GM18868 (cell line): ENCODE measurements around the gene MCAT.

Experiments used
- ATAC-seq: cut with Tn5 transposase; IDR thresholded peaks from one replicate; pipeline ENCODE4 v1.9.1; 2021; ENCODE audit warnings: mild to moderate bottlenecking, moderate library complexity; ENCODE audit not compliant: unreplicated experiment

MCAT gene

DNA sequence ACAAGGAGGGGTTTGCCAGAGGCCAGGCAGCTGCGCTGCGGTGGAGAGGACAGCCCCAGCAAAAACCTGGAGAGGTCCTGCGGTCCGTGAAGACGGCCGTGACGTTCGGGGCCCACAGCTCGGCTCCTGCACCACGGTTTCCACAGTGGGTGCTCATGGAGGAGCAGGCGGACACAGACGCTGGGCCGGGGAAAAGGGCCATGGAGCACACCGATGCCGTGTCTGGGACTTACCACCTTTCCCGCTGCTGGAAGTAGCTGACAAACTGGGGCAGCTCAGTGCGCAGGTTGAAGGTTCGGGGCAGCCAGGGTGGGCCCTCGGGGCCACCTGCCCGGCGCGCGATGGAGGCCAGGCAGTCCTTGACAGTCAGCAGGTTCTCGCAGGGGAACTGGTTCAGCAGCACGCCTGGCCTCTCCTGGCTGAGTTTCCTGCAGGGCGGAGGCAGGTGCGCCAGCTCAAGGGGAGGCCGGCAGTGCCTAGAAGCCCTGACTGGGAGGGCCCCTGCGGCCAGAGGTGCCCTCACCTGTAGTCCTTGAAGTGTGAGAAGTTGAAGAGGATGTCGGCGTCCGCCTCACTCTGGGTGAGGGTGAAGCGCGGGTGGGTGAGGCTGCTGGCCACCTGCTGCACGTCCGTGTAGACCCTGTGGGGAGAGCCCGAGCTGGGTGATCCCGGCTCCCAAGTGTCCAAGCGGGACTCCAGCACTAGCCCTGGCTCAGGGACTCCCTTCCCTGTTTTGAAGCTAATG is 30.9 kb upstream of the MCAT start:
- no peak for ATAC-seq

- ATAC-seq = no peak
Observed at GRCh38 chr22:43173566-43173965, 30.4 kb upstream of the MCAT start.

- ATAC-seq = no peak
Observed at GRCh38 chr22:43172191-43172590, 29.0 kb upstream of the MCAT start.

DNA sequence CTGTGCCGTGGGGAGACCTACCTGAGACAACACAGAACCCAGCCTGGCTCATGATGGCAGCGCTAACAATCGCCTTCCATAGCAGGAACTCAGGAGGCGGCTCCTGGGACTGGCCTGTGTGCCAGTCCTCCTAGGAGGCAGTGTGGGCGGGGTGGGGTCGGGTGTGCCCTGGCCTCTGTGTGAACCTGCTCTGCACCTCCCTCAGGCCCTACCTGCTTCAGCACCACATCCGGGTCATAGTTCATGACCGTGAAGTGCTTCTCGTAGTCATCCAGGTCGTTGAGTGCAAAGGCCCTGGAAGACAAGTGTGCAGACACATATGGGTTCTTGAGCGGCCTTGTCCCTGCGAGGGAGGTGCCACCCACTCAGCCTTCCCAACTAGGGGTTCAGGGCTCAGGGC is 28.4 kb upstream of the MCAT start:
- no peak for ATAC-seq

- no peak for ATAC-seq
Observed at GRCh38 chr22:43171019-43171491, 27.9 kb upstream of the MCAT start.

- ATAC-seq = no peak
Observed at GRCh38 chr22:43170131-43170480, 26.9 kb upstream of the MCAT start.

GRCh38 chr22:43169310-43170130 is 26.3 kb upstream of the MCAT start:
- no peak for ATAC-seq

DNA sequence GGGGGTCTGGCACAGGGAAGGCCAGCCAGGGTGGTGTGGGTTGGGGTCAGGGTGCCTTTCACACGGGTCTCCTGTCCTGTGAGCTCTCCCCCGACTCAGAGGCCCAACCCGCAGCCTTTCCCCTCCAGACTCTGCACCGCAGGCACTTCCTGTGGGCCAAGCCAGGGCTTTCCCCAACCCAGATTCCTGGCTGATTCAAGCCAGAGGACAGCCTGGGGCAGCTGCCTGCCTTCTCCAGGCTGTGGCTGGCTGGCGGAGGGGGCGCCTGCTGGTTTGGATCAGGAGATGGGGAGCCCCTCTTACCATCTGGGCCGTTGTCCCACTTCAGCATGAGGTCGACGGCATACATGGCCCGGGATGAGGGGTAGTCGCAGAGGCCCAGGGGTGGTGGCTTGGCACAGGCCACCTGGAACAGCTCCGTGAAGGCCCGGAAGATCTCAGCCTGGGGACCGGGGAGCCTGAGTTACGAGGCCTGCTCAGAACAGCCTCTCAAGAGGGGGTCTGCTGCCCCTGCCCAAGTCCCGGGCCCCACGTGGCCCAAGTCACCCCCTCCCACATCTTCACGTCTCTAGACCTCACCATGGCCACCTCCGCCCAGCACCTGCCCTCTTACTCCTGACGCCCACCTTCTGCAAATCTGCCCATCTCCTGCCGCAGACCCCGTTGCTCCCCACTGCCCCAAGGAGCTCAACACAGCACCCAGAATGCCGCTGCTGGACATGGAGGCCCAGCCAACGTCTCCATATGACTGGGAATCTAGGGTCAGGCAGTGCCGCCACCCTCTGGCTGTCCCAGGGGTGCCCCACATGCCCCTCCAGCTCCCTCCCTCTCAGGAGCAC is 25.5 kb upstream of the MCAT start:
- no peak for ATAC-seq

DNA sequence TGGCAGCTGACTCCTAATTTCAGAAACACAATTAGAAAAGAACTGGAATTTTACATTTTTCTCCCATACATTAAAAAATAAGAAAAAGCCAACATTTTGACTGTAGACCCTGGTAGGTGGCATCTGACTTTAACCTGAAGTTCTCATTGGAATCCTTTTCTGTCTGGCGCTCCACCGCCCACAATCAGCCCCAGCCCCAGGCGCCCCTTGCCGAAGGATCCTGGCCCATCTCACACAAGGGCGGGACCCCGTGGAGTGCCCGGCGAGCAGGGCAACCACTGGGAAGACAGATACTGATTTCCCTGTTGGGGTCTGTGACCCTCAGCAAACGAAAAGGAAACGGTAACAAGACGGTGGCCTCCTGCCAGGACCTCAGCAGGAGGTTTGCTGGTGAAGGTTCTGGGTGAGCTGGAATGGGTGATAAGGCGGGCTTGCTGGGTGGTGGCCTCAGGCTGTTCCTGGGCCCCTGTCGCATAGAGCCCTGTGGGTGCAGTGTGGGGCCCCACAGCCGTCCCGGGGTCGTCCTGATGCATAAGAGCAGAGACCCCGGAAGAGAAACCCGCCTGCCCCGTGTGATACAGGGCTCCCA is 23.9 kb upstream of the MCAT start:
- no peak for ATAC-seq

GRCh38 chr22:43166132-43166930 is 23.1 kb upstream of the MCAT start:
- no peak for ATAC-seq

DNA sequence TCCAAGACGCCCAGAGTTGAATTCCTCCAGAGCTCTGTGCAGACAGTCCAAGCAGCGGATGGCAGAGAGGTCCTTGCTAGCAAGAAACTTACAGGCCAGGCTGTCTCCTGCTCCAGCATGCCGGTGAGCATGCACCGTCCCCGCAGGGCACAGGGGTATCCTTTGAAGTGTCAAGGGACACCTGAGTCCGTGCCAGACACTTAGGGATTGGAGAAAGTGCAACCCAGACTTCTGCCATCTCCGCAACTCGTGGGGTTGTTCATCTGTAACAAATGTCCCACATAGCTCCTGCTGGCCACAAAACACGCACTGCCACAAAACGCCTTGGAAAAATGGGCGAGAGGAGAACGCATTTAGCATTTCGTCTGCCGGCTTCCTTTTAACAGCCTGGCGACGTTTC is 21.4 kb upstream of the MCAT start:
- ATAC-seq = no peak

- no peak for ATAC-seq
Observed at GRCh38 chr22:43163241-43163795, 20.1 kb upstream of the MCAT start.

DNA sequence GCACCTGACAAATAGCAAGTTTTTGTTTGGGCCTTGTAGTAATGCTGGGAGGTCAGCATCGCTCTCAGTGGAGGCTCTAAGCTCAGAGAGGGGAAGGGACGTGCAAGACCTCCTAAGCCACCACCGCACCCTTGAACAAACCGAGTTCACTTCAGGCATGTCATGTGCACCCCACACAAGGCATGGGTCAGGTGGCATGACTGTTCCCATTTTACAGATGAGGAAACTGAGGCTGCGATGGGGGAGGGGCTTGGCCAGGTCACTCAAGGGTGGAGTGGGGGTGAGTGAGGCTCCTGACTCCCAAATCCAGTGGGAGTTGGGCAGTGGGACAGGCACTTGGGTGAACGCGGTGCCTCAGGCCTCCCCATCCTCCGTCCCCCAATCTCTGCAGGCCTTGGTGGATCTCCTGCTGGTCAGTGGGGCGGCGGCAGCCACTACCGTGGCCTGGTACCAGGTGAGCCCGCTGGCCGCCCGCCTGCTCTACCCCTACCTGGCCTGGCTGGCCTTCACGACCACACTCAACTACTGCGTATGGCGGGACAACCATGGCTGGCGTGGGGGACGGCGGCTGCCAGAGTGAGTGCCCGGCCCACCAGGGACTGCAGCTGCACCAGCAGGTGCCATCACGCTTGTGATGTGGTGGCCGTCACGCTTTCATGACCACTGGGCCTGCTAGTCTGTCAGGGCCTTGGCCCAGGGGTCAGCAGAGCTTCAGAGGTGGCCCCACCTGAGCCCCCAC is 19.4 kb upstream of the MCAT start:
- no peak for ATAC-seq

DNA sequence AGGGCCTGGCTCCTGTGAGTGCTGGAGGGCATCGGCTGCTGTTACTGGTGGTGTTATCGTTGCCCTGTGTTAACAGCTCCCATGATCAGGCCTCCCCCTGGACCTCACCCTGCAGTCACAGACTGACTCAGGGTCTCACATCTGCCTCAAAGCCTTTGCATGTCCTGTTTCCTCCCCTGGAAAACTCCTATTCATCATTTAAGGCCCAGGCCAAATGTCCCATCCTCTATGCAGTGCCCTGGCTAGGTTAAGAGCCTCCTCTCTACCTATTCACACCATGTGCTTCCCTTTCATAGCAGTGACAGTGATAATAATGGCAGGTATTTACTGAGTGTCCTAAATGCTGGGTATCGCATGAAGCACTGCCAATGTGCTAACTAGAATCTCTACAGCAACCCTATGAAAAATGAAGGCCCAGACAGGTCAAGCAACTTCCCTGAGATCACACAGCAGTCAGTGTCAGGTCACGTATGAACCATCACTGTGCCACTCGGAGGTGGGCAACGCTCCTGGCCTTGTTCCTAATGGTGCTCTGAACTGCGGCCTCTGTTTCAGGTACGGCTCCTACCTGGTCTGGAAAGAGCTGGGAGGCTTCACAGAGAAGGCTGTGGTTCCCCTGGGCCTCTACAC is 17.4 kb upstream of the MCAT start:
- no peak for ATAC-seq

GRCh38 chr22:43159484-43160178 is 16.4 kb upstream of the MCAT start:
- ATAC-seq = no peak

- no peak for ATAC-seq
Observed at GRCh38 chr22:43158778-43159483, 15.7 kb upstream of the MCAT start.

DNA sequence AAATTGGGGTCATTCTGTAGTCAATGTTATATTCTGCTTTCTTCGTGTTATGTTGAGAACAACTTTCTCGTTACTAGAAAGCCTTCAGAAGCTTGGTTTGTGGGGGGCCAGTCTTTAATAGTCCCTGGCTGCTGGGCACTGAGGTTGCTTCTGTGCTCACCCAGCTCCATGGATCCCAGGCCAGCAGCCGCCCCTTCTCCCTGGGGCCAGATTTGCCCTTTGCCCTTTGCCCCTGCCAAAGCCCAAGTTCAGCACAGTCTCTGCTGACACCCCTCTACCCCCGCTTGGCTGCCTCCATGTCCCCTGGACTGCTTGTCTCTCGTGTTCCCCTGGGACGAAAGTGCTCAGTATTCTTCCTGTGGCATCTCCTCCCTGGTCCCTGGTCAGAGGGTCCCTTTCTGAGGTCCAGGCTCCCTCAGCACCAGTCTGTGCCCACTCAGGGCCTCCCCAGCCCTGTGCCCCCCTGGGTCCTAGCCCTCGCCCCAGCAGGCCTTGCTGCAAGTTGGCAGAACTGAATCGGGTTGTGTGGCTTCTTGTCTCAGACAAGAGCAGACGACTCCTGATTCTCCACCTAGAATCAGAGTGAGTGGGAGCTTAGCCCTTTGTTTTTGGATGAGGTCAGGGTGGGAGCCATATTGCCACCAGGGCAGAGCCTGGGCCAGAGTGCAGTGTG is 14.8 kb upstream of the MCAT start:
- ATAC-seq = no peak
